Astrocyte of the spinal cord (primary cell): ENCODE measurements around the gene CPXM2.

Experiments used
- DNase-seq: peaks from one replicate; pipeline ENCODE4 v3.0.0; 2011; ENCODE audit warnings: low read depth, low spot score
- H3K4me3 ChIP-seq: 2 replicates; pipeline ENCODE4 v1.5.1; 2011; ENCODE audit warnings: low read depth, mild to moderate bottlenecking, low read length, moderate library complexity
- in situ Hi-C: cut with HindIII; loops from 2 replicates; pipeline ENCODE4 v1.10.0; 2017; ENCODE audit warnings: low sequenced_read_pairs
- TF ChIP-seq, protein P1 (sequence below): IDR thresholded peaks from 2 replicates; pipeline ENCODE4 v1.5.1; 2012; ENCODE audit warnings: low read depth, mild to moderate bottlenecking, low read length, inconsistent platforms

The CPXM2 gene

GRCh38 chr10:123868038-123869019 lies 23.3 kb downstream of the CPXM2 start:
- TF ChIP-seq, protein P1, sequence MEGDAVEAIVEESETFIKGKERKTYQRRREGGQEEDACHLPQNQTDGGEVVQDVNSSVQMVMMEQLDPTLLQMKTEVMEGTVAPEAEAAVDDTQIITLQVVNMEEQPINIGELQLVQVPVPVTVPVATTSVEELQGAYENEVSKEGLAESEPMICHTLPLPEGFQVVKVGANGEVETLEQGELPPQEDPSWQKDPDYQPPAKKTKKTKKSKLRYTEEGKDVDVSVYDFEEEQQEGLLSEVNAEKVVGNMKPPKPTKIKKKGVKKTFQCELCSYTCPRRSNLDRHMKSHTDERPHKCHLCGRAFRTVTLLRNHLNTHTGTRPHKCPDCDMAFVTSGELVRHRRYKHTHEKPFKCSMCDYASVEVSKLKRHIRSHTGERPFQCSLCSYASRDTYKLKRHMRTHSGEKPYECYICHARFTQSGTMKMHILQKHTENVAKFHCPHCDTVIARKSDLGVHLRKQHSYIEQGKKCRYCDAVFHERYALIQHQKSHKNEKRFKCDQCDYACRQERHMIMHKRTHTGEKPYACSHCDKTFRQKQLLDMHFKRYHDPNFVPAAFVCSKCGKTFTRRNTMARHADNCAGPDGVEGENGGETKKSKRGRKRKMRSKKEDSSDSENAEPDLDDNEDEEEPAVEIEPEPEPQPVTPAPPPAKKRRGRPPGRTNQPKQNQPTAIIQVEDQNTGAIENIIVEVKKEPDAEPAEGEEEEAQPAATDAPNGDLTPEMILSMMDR = no peak
- no peak for DNase-seq
- no peak overlapping the region for H3K4me3 ChIP-seq
- in situ Hi-C loops = no loop called here

- TF ChIP-seq, protein P1 = no peak
- no peak for DNase-seq
- in situ Hi-C loops = no loop called here
- H3K4me3 ChIP-seq = no peak overlapping the region
These were observed 25.7 kb downstream of the CPXM2 start for GRCh38 chr10:123865880-123866279.

- in situ Hi-C loops = no loop called here
- DNase-seq = no peak
- no peak overlapping the region for H3K4me3 ChIP-seq
- TF ChIP-seq, protein P1 = no peak
These were observed 26.3 kb downstream of the CPXM2 start for GRCh38 chr10:123865350-123865749.

- in situ Hi-C loops = no loop called here
- no peak overlapping the region for H3K4me3 ChIP-seq
- TF ChIP-seq, protein P1 = no peak
- DNase-seq = no peak
These were observed 26.7 kb downstream of the CPXM2 start for GRCh38 chr10:123864923-123865322.

DNA sequence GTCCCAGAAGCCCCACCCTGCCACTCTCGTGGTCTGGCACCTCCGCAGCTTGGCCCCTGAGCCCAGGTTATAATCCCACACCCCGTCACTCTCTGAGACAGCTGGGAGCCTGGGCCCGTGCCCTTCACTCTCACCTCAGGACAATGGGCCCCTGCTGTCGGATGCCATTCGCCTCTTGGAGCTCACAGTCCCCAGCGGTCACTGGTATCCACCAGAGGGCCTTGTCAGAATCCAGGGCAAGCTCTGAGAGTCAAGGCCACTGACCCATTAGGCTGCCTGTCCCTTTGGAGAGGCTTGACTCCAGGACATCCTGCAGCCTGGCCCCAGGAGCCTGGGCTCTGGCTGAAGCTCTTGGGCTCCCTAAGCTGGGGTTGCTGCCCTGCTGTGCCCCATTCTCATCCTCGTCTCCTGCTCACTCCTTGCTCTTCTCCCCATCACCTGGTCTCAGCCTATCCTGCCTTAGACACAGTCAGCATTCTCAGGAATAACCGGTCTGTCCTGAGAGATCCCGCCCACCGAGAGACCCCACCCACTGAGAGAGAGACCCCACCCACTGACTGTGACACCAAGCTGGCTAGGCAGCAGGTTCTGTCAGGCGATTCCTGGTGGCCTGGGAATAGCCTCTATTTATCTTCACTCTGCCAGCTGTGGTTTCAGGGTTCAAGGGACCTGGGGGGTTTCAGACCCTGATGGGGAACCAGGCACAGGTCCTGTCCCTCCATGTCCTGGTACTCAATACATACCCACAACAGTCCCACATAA lies 27.7 kb downstream of the CPXM2 start:
- H3K4me3 ChIP-seq = no peak overlapping the region
- DNase-seq = no peak
- TF ChIP-seq, protein P1 = no peak
- in situ Hi-C loops = no loop called here

- no peak overlapping the region for H3K4me3 ChIP-seq
- TF ChIP-seq, protein P1 = no peak
- in situ Hi-C loops = no loop called here
- no peak for DNase-seq
These were observed 28.4 kb downstream of the CPXM2 start for GRCh38 chr10:123863183-123863575.
